HG03460 (cell line): ENCODE measurements around the gene AP3S2.
"Not testable (repeated sequence)": the region's sequence is repeated elsewhere in the genome, so short reads cannot be mapped to it uniquely, and the experiment has no call there.

Experiments
- ATAC-seq: cut with Tn5 transposase; IDR thresholded peaks from one replicate; pipeline ENCODE4 v1.9.1; 2021; ENCODE audit not compliant: unreplicated experiment

The AP3S2 gene

DNA sequence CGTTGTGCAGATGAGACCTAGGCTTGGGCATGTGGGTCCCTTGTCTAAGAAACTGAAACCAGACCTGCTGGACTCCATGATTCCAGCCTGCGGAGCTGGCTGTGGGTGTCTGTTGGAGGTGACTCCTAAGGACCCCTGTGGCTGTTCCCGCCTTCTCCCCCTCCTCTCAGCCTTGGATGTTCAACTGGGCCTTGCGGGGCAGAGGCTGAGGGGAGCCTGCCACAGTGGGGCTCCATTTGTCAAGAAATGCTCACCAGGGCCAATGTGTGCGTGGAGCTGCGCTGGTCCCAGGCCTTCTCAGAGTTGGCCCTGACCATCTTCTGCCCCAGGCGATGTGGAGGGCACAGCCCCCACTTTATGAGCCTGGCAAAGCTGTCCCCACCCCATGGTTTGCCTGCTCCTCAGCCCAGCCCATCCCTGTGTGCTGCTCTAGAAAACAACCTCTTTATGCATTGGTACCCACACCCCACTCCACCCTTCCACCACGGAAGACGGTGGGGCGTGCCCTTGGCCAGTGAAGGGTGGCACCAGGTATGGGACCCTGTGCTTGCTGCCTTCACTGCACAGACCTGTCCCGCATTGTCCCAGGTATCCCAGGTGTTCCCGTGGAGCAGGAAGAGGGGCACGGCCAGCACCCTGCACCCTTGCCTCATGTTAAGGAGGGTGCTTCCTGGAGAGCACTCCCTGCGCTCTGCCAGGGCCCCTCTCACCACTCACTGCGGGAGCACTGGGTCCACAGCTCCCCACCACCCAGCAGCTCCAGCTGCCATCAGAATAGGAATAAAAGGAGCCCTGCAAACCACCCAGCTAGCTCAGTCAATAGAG lies 109.7 kb downstream of the AP3S2 start:
- ATAC-seq: no peak

DNA sequence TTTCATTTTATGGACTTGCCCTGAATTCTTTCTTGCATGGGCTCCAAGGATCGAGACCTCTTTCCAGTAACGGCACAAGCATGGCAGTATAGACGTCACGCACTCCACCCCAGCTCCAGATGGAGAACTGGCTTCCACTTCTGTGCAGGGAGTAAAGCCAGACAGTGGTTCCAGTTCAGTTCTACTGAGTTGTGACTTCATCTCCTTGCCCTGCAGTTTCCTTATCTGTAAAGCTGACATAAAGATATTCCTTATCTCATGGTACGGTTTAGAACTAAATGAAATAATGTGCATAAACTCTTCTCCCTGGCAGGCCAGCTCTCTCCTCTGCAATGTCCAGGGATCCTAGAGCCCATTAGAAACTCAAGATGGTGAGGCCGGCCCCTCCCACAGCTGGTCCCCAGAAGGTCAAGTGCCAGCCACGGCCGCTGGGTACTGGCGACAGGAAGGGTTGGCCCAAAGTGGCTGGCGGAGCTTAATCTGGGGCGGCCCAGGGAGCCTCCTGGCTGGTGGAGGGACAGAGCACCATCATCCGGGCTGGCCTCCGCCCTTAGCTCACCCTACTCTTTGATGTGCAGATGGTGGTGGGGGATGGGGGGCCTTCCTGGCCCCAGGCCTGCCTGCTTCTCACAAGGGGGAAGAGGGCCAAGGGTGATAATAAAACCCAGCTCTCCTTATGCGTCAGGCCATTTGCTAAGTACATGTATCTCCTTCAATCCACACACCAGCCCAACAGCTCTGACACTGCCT lies 110.5 kb downstream of the AP3S2 start:
- no peak for ATAC-seq

GRCh38 chr15:89782619-89782950 lies 111.2 kb downstream of the AP3S2 start:
- not testable (repeated sequence) for ATAC-seq

DNA sequence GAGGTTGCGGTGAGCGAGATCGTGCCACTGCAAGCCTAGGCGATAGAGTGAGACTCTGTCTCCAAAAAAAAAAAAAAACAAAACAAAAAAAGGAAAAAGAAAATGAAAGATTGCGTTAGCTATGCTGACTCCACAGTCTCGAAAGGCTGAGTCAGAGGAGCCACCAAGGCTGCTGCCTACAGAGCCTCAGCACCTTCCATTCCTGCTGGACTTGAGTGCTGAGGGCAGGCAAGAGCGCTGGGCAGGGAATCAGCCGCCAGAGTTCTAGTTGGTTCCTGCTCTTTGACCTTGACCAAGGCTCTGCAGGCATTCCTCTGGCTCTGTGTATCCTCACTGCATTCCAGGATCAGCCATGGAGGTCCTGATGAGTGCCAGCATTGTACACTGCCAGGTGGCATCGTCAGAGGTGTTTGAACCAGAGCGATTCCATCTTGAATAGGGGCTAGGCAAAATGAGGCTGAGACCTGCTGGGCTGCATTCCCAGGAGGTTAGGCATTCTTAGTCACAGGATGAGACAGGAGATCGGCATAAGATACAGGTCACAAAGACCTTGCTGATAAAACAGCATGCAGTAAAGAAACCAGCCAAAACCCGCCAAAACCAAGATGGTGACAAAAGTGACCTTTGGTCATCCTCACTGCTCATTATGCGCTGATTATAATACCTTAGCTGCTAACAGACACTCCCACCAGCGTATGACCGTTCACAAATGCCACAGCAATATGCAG lies 111.7 kb downstream of the AP3S2 start:
- no peak for ATAC-seq

DNA sequence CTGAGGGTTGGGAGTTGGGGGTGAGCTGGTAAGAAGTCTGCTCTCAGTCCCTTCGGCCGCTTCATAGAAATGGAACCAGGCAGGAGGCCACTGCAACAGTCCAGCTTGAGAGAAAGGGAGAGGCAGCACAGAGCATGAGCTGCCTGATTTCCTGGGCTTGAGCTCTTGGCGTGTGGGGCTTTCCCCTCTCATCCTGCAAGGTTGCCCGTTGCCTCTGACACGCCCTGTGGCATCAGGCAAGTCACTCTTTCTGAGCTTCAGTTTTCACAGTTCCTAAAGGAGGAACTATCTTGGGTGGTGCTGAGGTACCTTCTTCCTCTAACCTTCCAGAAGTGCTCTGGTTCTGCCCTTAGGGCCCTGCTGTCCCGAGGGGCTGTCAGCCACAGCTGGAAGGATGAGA lies 112.7 kb downstream of the AP3S2 start:
- no peak for ATAC-seq

- no peak for ATAC-seq
Observed at GRCh38 chr15:89780601-89781000, 113.2 kb downstream of the AP3S2 start.
